ENCODE data around the gene ITPRIP.
A peak's percentile ranks its signal among the peaks of the same experiment; 100 is the strongest.

ITPRIP gene

DNA sequence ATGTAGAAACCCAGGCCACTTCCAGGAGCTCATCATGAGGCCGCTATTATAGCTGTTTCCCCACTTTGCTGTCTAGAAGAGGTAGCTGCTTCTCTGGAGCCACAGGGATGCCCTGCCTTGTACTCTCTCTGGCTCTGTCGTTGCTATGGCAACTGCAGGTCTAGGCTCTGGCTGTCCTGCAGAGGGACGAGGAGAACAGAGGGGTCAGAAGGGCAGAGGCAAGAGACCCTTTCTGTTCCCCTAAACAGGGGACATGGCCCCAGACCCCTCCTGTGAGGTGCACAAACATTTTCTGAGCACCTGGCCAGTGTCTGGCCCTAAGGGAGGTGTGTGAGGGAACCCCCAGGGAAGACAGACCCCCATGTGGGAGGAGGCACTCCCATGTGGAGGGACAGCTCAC lies 31.4 kb downstream of the ITPRIP start:
- no peak overlapping the region for H2BK12ac ChIP-seq (ENCODE audit: low read length in 2 of 2)
- no peak overlapping the region for H2AFZ ChIP-seq (ENCODE audit: low read depth, low read length)
- H2BK120ac ChIP-seq (ENCODE audit: low read depth, low read length), result no peak overlapping the region
- peak overlapping the region in 1 of 2 experiments; percentile 38 for H3K18ac ChIP-seq (ENCODE audit: low read depth in 1 of 2, low read length in 2 of 2)
- peak overlapping the region; percentile 18 for H4K91ac ChIP-seq (ENCODE audit: low read length)
- H3K27me3 ChIP-seq (ENCODE audit: control insufficient read depth in 1 of 2, insufficient read depth in 1 of 2, low read length in 2 of 2), result no peaks in the 10 kb centered on the region
- no peaks in the 10 kb centered on the region for H3K9me3 ChIP-seq (ENCODE audit: control insufficient read depth, low read length)
- H3K4me1 ChIP-seq (ENCODE audit: control insufficient read depth, insufficient read depth, low read depth, low read length), result peaks cover 7% of the 10 kb centered on the region
- peak overlapping the region; percentile 50 for H4K8ac ChIP-seq (ENCODE audit: low read length)
- H3K4me3 ChIP-seq (ENCODE audit: insufficient read depth in 1 of 2, low read depth in 1 of 2, low read length in 2 of 2), result no peak overlapping the region
- no peak overlapping the region for H2BK15ac ChIP-seq (ENCODE audit: low read depth, poor library complexity, severe bottlenecking)
- peak overlapping the region; percentile 16 for H3K9ac ChIP-seq (ENCODE audit: low read length)
- no peak overlapping the region for H3K27ac ChIP-seq (ENCODE audit: low read length, poor library complexity, severe bottlenecking)
- H3K4ac ChIP-seq (ENCODE audit: low read depth in 1 of 2, low read length in 2 of 2), result no peak overlapping the region
- no peak overlapping the region for H3K4me2 ChIP-seq (ENCODE audit: low read length, poor library complexity, severe bottlenecking)
- H3K79me1 ChIP-seq (replicated peaks; ENCODE audit: low read length, poor library complexity, severe bottlenecking), result peaks cover 12% of the 10 kb centered on the region
- WGBS, result 82% methylated on average over 3 of the region's 3 CpGs
- H3K23ac ChIP-seq (ENCODE audit: low read length in 2 of 2), result peak overlapping the region in 1 of 2 experiments; percentile 23
- H3K36me3 ChIP-seq (ENCODE audit: control insufficient read depth in 1 of 2, insufficient read depth in 2 of 2, low read depth in 1 of 2, low read length in 2 of 2), result peaks cover 18 to 39% of the 10 kb centered on the region in 2 experiments
- no peak overlapping the region for H2AK5ac ChIP-seq (ENCODE audit: low read length, severe bottlenecking)
- H2BK5ac ChIP-seq (ENCODE audit: low read depth, low read length, poor library complexity, severe bottlenecking), result no peak overlapping the region
- DNase-seq, result no peak
- H3K14ac ChIP-seq (ENCODE audit: low read length in 2 of 2), result no peak overlapping the region

DNA sequence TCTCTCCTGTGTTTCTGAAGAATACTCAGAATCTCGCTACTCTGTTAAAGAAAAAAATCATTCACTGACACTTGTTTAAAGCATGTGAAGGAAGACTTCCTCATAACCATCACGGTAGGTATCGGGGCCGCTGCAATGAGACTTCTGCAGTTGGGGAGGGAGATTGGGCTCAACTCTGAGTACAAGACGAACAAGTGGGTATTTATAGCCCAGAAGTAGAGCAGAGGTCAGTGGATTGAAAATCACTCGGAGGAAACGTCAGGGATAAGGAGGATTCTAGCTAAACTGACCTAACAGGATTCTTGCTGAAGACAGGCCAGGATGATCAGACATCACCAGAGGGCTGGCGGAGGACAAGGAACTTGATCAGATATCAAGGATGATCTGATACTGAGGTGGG lies 33.3 kb downstream of the ITPRIP start:
- Histone ChIP-seq H3K4me2 (ENCODE audit: low read length, poor library complexity, severe bottlenecking) (no peak overlapping the region), H3K9ac (ENCODE audit: low read length) (peak overlapping the region; percentile 32), H3K4ac (ENCODE audit: low read depth in 1 of 2, low read length in 2 of 2) (no peak overlapping the region), H3K18ac (ENCODE audit: low read depth in 1 of 2, low read length in 2 of 2) (no peak overlapping the region), H3K27ac (ENCODE audit: low read length, poor library complexity, severe bottlenecking) (no peak overlapping the region), H2BK5ac (ENCODE audit: low read depth, low read length, poor library complexity, severe bottlenecking) (no peak overlapping the region), H2AFZ (ENCODE audit: low read depth, low read length) (no peak overlapping the region), H2BK15ac (ENCODE audit: low read depth, poor library complexity, severe bottlenecking) (no peak overlapping the region), H3K4me1 (ENCODE audit: control insufficient read depth, insufficient read depth, low read depth, low read length) (peaks cover 15% of the 10 kb centered on the region), H4K8ac (ENCODE audit: low read length) (no peak overlapping the region), H2BK120ac (ENCODE audit: low read depth, low read length) (no peak overlapping the region), H3K4me3 (ENCODE audit: insufficient read depth in 1 of 2, low read depth in 1 of 2, low read length in 2 of 2) (no peak overlapping the region), H3K14ac (ENCODE audit: low read length in 2 of 2) (no peak overlapping the region), H2BK12ac (ENCODE audit: low read length in 2 of 2) (no peak overlapping the region), H3K36me3 (ENCODE audit: control insufficient read depth in 1 of 2, insufficient read depth in 2 of 2, low read depth in 1 of 2, low read length in 2 of 2) (peaks cover 5 to 21% of the 10 kb centered on the region in 2 experiments), H3K23ac (ENCODE audit: low read length in 2 of 2) (no peak overlapping the region), H4K91ac (ENCODE audit: low read length) (no peak overlapping the region), H3K79me1 (replicated peaks; ENCODE audit: low read length, poor library complexity, severe bottlenecking) (peaks cover 1% of the 10 kb centered on the region), H2AK5ac (ENCODE audit: low read length, severe bottlenecking) (no peak overlapping the region), H3K27me3 (ENCODE audit: control insufficient read depth in 1 of 2, insufficient read depth in 1 of 2, low read length in 2 of 2) (no peaks in the 10 kb centered on the region), H3K9me3 (ENCODE audit: control insufficient read depth, low read length) (no peaks in the 10 kb centered on the region)
- no peak for DNase-seq
- 79% methylated on average over 7 of the region's 8 CpGs for WGBS

DNA sequence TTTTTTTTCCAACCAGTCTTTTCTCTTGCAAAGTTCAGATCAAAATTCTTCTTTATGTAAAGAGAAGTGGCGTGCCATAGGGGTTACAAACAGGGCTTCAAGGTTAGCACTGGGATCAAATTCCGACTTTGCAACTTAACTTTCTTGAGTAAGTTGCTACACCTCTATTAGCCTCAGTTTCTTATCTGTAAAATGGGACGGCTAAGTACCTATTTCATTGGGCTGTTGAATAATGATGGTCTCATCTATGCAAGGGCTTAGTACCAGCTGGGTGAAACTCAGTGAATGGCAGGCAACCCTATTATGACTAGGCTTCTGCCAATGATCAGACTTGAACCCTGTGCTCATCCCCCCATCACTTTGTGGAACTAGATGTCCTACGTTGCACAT lies 33.9 kb downstream of the ITPRIP start:
- Histone ChIP-seq H2BK12ac (ENCODE audit: low read length in 2 of 2) (no peak overlapping the region), H2BK5ac (ENCODE audit: low read depth, low read length, poor library complexity, severe bottlenecking) (no peak overlapping the region), H3K4me1 (ENCODE audit: control insufficient read depth, insufficient read depth, low read depth, low read length) (peaks cover 14% of the 10 kb centered on the region), H3K4ac (ENCODE audit: low read depth in 1 of 2, low read length in 2 of 2) (no peak overlapping the region), H4K91ac (ENCODE audit: low read length) (no peak overlapping the region), H3K18ac (ENCODE audit: low read depth in 1 of 2, low read length in 2 of 2) (no peak overlapping the region), H3K14ac (ENCODE audit: low read length in 2 of 2) (no peak overlapping the region), H3K36me3 (ENCODE audit: control insufficient read depth in 1 of 2, insufficient read depth in 2 of 2, low read depth in 1 of 2, low read length in 2 of 2) (peaks cover 3 to 21% of the 10 kb centered on the region in 2 experiments), H3K9me3 (ENCODE audit: control insufficient read depth, low read length) (no peaks in the 10 kb centered on the region), H3K23ac (ENCODE audit: low read length in 2 of 2) (no peak overlapping the region), H3K27me3 (ENCODE audit: control insufficient read depth in 1 of 2, insufficient read depth in 1 of 2, low read length in 2 of 2) (no peaks in the 10 kb centered on the region), H2BK120ac (ENCODE audit: low read depth, low read length) (no peak overlapping the region), H4K8ac (ENCODE audit: low read length) (no peak overlapping the region), H3K9ac (ENCODE audit: low read length) (no peak overlapping the region), H3K79me1 (replicated peaks; ENCODE audit: low read length, poor library complexity, severe bottlenecking) (no peaks in the 10 kb centered on the region), H3K27ac (ENCODE audit: low read length, poor library complexity, severe bottlenecking) (no peak overlapping the region), H2BK15ac (ENCODE audit: low read depth, poor library complexity, severe bottlenecking) (no peak overlapping the region), H2AFZ (ENCODE audit: low read depth, low read length) (no peak overlapping the region), H3K4me2 (ENCODE audit: low read length, poor library complexity, severe bottlenecking) (no peak overlapping the region), H2AK5ac (ENCODE audit: low read length, severe bottlenecking) (no peak overlapping the region), H3K4me3 (ENCODE audit: insufficient read depth in 1 of 2, low read depth in 1 of 2, low read length in 2 of 2) (no peak overlapping the region)
- DNase-seq, result no peak
- WGBS, result 98% methylated on average over 3 of the region's 4 CpGs

DNA sequence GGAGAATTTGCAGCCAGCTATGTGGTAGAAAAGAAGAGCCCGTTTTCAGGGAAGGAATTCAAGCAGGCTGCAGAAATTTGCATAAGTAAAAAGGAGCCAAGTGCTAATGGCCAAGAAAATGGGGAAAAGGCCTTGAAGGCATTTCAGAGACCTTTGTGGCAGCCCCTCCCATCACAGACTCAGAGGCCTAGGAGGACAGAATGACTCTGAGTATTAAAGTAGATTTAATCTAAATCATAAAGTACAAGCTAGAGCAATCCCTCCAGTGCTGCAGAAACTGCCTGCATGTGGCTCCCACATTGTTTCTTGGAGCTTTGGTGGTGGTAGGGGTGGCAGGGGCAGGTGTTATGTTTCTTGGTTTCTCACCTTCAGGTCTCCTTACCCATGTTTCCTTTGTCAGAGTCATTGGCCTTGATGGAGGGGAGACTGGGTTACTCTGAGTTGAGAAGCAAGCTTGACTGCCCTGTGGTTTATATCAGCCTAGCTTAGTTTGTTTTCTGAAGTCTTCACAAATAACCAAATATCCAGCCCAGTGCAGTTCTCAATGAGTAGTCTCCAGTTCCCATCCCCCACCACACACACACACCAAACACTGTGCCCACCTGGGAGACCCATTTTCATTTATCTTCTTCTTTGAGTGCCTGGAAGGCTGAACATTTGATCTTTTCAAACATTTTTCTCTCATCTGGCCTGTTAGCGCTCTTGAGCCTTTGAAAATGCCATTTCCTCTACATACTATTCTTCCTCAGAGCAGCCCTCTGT lies 34.5 kb downstream of the ITPRIP start:
- Histone ChIP-seq H3K79me1 (replicated peaks; ENCODE audit: low read length, poor library complexity, severe bottlenecking) (no peaks in the 10 kb centered on the region), H2AK5ac (ENCODE audit: low read length, severe bottlenecking) (peak overlapping the region; percentile 44), H4K91ac (ENCODE audit: low read length) (no peak overlapping the region), H2BK15ac (ENCODE audit: low read depth, poor library complexity, severe bottlenecking) (no peak overlapping the region), H3K23ac (ENCODE audit: low read length in 2 of 2) (no peak overlapping the region), H3K4me3 (ENCODE audit: insufficient read depth in 1 of 2, low read depth in 1 of 2, low read length in 2 of 2) (no peak overlapping the region), H2BK5ac (ENCODE audit: low read depth, low read length, poor library complexity, severe bottlenecking) (no peak overlapping the region), H2AFZ (ENCODE audit: low read depth, low read length) (no peak overlapping the region), H3K36me3 (ENCODE audit: control insufficient read depth in 1 of 2, insufficient read depth in 2 of 2, low read depth in 1 of 2, low read length in 2 of 2) (peaks cover 3 to 18% of the 10 kb centered on the region in 2 experiments), H3K4me2 (ENCODE audit: low read length, poor library complexity, severe bottlenecking) (no peak overlapping the region), H4K8ac (ENCODE audit: low read length) (no peak overlapping the region), H3K9me3 (ENCODE audit: control insufficient read depth, low read length) (no peaks in the 10 kb centered on the region), H3K27ac (ENCODE audit: low read length, poor library complexity, severe bottlenecking) (no peak overlapping the region), H3K4ac (ENCODE audit: low read depth in 1 of 2, low read length in 2 of 2) (no peak overlapping the region), H3K9ac (ENCODE audit: low read length) (no peak overlapping the region), H3K27me3 (ENCODE audit: control insufficient read depth in 1 of 2, insufficient read depth in 1 of 2, low read length in 2 of 2) (no peaks in the 10 kb centered on the region), H3K4me1 (ENCODE audit: control insufficient read depth, insufficient read depth, low read depth, low read length) (peaks cover 16% of the 10 kb centered on the region), H2BK120ac (ENCODE audit: low read depth, low read length) (no peak overlapping the region), H3K18ac (ENCODE audit: low read depth in 1 of 2, low read length in 2 of 2) (no peak overlapping the region), H2BK12ac (ENCODE audit: low read length in 2 of 2) (no peak overlapping the region), H3K14ac (ENCODE audit: low read length in 2 of 2) (no peak overlapping the region)
- 46% methylated on average over 2 of the region's 2 CpGs for WGBS
- no peak for DNase-seq
